Stimulated activated naive CD8-positive, alpha-beta T cell treated with anti-CD3 and anti-CD28 coated beads, Interleukin-15, amount 100 ng/mL, for 72 hours (primary cell): ENCODE measurements around the gene CA7.
A peak's percentile ranks its signal among the peaks of the same experiment; 100 is the strongest.

Experiments used
- ATAC-seq: fragments of 150-1000 bp; cut with Tn5 transposase; 2 replicates; pipeline ENCODE4 v1.10.0; 2021; ENCODE audit warnings: mild to moderate bottlenecking, moderate library complexity
- DNase-seq, 2 donors: peaks; one replicate each; pipeline ENCODE4 v3.0.0; 2021 to 2022
- H3K27ac Mint-ChIP-seq, 2 donors: one replicate each; pipeline ENCODE4 v1.8.0; 2022; ENCODE audit warnings: mild to moderate bottlenecking in 2 of 2, mixed read lengths in 2 of 2, moderate library complexity in 2 of 2
- H3K27me3 Mint-ChIP-seq: one replicate; pipeline ENCODE4 v1.8.0; 2022; ENCODE audit warnings: mixed read lengths
- H3K4me1 Mint-ChIP-seq: one replicate; pipeline ENCODE4 v1.8.0; 2022; ENCODE audit warnings: mild to moderate bottlenecking, mixed read lengths
- H3K4me3 Mint-ChIP-seq, 2 donors: one replicate each; pipeline ENCODE4 v1.8.0; 2022; ENCODE audit warnings: mild to moderate bottlenecking in 2 of 2, mixed read lengths in 2 of 2, moderate library complexity in 1 of 2
- H3K9me3 Mint-ChIP-seq, 2 donors: one replicate each; pipeline ENCODE4 v1.8.0; 2022; ENCODE audit warnings: mixed read lengths in 2 of 2

Gene CA7

DNA sequence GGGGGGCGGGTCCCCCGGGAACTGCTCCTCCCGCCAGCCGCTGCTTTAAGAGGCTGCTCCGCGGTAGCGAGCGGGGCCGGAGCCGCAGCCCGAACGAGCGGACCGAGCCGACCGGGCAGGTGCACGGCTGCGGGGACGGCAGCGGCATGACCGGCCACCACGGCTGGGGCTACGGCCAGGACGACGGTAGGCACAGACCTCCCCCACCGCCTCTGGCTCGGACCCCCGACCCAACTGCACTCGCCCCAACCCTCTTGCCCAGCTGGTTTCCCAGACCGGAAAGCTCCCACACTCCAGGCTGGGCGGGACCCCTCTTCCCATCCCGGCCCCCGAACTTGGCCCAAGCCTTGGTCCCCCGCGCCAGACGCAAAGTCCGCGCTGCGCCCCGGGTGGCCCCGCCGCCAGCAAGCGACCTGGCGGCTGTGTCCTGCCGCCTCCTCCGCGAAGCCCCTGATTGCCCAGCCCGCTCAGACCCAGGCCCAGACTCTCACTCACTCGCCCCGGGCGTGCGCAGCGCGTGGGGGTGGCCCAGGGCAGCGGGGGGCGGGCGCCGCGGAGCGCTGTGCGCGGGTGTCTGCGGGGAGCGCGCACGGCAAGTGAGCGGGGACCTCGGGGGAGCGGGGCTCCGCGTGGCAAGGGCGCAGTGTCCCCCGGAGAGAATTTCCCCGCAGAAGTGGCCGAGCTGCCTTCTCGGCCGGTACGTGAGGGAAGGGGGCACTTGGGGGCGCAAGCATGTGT lies at the start of gene CA7:
Gene CA7, plus strand, starts transcription at position 73 of the 738 bp plus-strand sequence. Its CDS starts 74 bp downstream, at position 147.
- no peaks in the 10 kb centered on the region for H3K9me3 Mint-ChIP-seq
- H3K4me1 Mint-ChIP-seq, result peaks cover 34% of the 10 kb centered on the region
- no peak for DNase-seq
- ATAC-seq, result peak; percentile 45
- H3K27me3 Mint-ChIP-seq, result peaks cover 69% of the 10 kb centered on the region
- peak within 1 kb of the TSS in 1 of 2 donors; percentile 69 for H3K27ac Mint-ChIP-seq
- H3K4me3 Mint-ChIP-seq, result peak within 1 kb of the TSS; percentile 74 to 83

DNA sequence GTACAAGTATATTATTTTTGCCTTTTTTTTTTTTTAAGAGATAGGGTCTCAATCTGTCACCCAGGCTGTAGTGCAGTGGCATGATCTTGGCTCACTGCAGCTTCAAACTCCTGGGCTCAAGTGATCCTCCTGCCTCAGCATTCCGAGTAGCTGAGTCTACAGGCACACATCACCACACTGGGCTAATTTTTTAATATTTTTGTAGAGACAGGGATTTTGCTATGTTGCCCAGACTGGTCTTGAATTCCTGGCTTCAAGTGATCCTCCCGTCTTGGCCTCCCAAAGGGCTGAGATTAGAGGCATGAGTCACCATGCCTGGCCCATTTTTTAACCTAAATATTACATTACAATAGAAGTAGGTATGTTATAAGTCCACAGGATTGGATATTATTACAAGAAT lies 46.1 kb upstream of the CA7 start:
- Mint-ChIP-seq H3K4me1 (no peaks in the 10 kb centered on the region), H3K27ac (no peak overlapping the region), H3K4me3 (no peak overlapping the region), H3K27me3 (no peaks in the 10 kb centered on the region), H3K9me3 (no peaks in the 10 kb centered on the region)
- DNase-seq (no peak), ATAC-seq (no peak)

DNA sequence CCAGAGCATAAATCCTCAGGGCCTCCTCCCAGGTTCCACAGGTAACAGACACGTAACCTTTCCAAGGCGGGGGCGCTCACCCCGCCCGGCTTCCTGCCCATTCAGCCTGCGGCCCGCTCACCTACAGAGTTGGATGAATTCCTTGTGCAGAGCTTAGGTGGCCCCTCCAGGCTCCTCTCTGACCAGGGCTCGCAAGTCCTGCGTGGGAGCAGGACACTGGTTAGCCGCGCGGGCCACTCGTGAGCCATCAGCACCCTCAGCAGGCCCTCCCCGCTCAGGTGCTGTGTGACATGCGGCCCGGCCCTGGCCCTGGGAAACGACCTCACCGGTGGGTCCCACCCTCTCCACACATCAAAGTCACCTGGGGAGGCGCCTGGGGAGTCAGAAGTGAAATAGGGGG lies 43.4 kb upstream of the CA7 start:
- DNase-seq (no peak), ATAC-seq (no peak)
- no peaks in the 10 kb centered on the region for H3K4me1 Mint-ChIP-seq
- H3K27me3 Mint-ChIP-seq, result no peaks in the 10 kb centered on the region
- H3K27ac Mint-ChIP-seq, result no peak overlapping the region
- H3K4me3 Mint-ChIP-seq, result no peak overlapping the region
- no peaks in the 10 kb centered on the region for H3K9me3 Mint-ChIP-seq

DNA sequence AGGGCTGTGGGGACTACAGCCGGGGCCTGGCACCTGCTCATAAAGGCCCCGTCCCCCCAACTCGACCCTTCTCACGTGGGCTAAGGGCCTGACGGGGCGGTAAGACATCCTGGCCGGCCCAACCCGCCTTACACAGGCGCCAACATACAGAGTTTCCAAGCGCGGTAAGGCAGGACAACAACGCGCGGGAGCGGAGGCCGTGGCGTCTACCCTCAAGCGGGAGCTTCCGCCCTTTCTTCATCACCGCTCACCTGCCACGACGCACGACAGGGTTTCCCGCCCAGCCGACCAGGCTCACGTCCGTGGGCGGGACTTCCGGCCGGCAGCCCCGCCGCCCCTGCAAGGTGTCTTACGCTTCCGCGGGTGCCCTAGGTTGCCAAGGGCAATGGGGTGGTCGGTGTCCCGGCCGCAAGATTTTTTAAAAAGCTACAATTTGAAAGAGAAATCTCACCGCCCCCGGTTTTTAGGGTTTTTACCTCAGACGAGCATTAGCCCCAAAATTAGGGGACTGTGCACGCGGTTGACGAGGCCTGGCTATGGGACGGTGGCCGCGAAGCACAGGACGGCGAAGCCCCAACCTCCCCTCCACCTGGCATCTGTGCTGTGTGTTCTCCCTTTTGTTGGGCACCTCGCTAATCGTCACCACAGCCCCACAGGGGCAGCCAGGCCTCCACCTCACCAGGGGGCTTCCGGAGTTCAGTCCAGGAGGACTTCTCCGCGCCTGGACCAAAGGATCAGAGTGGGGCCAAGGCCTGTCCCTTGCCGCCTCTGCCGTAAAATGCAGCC lies 42.7 kb upstream of the CA7 start, which contains the start of gene TERB1:
Gene TERB1, minus strand, starts transcription at position 265 of the 786 bp plus-strand sequence. CDS start 4,786 bp downstream, outside the sequence.
- no peaks in the 10 kb centered on the region for H3K9me3 Mint-ChIP-seq
- no peak within 1 kb of the TSS for H3K4me3 Mint-ChIP-seq
- H3K4me1 Mint-ChIP-seq, result no peaks in the 10 kb centered on the region
- DNase-seq (no peak), ATAC-seq (no peak)
- H3K27me3 Mint-ChIP-seq, result no peaks in the 10 kb centered on the region
- no peak within 1 kb of the TSS for H3K27ac Mint-ChIP-seq

DNA sequence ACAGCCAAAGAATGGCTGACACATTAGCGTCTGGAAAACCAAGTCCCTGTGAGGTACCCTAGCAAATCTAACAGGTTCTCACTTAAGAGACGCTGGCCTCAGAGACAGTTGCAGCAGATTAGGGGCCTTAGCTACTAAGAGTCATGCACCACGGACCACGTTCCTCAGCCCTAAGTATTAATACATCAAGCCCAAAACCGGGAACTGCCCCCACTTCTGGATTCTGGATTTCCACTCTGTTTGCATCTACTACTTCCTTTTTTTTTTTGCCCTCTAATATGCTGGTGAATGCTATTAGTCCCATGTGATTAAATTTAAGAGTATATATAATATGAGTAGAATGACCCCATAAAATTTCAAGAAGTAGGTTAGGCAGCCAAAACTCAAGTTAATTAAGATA lies 42.1 kb upstream of the CA7 start:
- no peak for ATAC-seq
- DNase-seq, result no peak
- H3K4me1 Mint-ChIP-seq, result no peaks in the 10 kb centered on the region
- H3K9me3 Mint-ChIP-seq, result no peaks in the 10 kb centered on the region
- H3K27me3 Mint-ChIP-seq, result no peaks in the 10 kb centered on the region
- no peak overlapping the region for H3K4me3 Mint-ChIP-seq
- H3K27ac Mint-ChIP-seq, result no peak overlapping the region

DNA sequence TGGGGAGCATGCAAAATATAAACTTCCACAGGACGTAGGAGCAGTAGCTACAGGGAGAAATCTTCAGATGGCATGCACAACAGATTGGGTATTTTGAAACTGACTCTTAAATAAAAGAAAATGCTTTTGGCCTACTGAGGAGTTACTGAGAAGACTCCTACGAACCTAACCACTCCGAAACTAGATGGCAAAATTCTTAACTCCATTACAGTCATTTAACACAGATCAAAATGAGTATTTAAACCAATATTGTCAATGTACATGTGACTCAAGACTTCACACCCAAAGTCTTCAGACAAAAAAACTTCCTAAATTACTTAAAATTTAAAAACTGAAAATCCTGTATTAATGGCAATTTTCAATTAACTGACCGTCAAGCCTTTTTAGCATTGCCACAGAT lies 34.4 kb upstream of the CA7 start:
- ATAC-seq, result no peak
- Mint-ChIP-seq H3K4me3 (no peak overlapping the region), H3K27ac (no peak overlapping the region), H3K27me3 (no peaks in the 10 kb centered on the region), H3K4me1 (no peaks in the 10 kb centered on the region), H3K9me3 (no peaks in the 10 kb centered on the region)
- no peak for DNase-seq

DNA sequence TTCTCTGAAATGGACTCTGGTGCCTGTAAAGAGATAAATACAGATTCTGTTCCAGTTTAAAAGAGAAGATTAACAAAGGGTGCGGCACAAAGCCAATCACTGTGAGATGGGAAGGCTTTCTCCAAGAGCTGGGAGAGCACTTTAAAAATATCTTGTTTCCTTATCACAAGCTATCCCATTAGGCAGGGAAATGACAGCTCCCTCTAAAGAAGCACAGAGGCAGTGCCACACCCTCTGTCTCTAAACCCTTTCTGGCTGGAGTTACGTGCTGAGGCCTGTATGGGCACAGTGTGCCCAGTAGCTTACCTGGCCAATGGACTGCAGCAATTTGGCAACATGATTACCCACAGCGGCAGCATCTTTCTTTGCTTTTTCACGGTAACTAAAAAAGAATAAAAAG lies 33.8 kb upstream of the CA7 start:
- Mint-ChIP-seq H3K9me3 (no peaks in the 10 kb centered on the region), H3K4me3 (no peak overlapping the region), H3K27me3 (no peaks in the 10 kb centered on the region), H3K4me1 (no peaks in the 10 kb centered on the region), H3K27ac (no peak overlapping the region)
- DNase-seq, result no peak
- no peak for ATAC-seq

DNA sequence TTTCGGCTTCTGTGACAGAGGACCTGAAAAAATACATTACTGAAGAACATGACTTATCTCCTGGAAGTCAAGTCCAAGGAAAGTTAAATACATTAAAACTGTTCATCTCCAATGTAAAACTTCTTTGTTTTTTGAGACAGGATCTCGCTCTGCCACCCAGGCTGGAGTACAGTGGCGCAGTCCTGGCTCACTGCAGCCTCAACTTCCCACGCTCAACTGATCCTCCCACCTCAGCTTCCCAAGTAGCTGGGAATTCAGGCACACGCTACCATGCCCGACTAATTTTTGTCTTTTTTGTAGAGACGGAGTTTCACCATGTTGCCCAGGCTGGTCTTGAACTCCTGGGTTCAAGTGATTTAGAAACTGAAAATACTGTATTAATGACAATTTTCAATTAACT lies 33.2 kb upstream of the CA7 start:
- Mint-ChIP-seq H3K9me3 (no peaks in the 10 kb centered on the region), H3K4me3 (no peak overlapping the region), H3K4me1 (no peaks in the 10 kb centered on the region), H3K27me3 (no peaks in the 10 kb centered on the region), H3K27ac (no peak overlapping the region)
- no peak for ATAC-seq
- no peak for DNase-seq

DNA sequence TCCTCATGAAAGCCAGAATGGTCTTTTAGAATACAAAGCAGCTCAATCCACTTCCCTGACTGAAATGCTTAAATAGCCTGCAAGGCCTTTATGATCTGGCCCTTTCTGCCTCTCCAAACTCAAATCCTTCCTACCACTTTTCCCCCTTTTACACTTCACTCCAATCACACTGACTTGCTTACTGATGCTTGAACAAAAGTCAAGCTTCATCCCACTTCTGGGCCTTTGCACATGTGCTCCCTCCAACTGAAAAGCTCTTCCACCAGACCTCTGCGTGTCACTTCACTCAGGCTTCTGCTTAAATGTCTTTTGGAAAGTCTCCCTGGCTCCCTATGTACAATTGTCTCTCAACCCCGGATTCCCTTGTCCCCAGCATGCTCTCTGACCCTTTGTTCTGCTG lies 29.5 kb upstream of the CA7 start:
- DNase-seq (no peak), ATAC-seq (no peak)
- Mint-ChIP-seq H3K27ac (peak overlapping the region in 1 of 2 donors; percentile 1), H3K9me3 (no peaks in the 10 kb centered on the region), H3K4me3 (no peak overlapping the region), H3K4me1 (no peaks in the 10 kb centered on the region), H3K27me3 (no peaks in the 10 kb centered on the region)

DNA sequence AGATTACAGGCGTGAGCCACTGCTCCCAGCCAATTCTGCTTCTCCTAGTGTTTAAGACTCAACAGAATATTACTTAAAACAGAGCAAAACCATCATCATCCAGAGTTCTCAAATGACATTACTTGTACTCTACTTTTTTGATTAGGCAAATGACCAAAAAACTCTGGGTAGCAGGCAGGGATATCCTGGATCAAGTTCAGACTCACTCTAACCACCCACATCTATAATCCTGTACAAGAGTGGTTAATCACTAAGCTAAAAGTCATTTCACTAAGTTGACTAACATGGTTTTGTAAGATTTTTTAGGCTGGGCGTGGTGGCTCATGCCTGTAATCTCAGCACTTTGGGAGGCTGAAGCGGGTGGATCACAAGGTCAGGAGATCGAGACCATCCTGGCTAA lies 20.2 kb upstream of the CA7 start:
- H3K27me3 Mint-ChIP-seq, result no peaks in the 10 kb centered on the region
- no peak overlapping the region for H3K4me3 Mint-ChIP-seq
- no peak for ATAC-seq
- peak overlapping the region in 1 of 2 donors; percentile 42 for H3K27ac Mint-ChIP-seq
- H3K9me3 Mint-ChIP-seq, result no peaks in the 10 kb centered on the region
- peaks cover 23% of the 10 kb centered on the region for H3K4me1 Mint-ChIP-seq
- DNase-seq, result no peak

DNA sequence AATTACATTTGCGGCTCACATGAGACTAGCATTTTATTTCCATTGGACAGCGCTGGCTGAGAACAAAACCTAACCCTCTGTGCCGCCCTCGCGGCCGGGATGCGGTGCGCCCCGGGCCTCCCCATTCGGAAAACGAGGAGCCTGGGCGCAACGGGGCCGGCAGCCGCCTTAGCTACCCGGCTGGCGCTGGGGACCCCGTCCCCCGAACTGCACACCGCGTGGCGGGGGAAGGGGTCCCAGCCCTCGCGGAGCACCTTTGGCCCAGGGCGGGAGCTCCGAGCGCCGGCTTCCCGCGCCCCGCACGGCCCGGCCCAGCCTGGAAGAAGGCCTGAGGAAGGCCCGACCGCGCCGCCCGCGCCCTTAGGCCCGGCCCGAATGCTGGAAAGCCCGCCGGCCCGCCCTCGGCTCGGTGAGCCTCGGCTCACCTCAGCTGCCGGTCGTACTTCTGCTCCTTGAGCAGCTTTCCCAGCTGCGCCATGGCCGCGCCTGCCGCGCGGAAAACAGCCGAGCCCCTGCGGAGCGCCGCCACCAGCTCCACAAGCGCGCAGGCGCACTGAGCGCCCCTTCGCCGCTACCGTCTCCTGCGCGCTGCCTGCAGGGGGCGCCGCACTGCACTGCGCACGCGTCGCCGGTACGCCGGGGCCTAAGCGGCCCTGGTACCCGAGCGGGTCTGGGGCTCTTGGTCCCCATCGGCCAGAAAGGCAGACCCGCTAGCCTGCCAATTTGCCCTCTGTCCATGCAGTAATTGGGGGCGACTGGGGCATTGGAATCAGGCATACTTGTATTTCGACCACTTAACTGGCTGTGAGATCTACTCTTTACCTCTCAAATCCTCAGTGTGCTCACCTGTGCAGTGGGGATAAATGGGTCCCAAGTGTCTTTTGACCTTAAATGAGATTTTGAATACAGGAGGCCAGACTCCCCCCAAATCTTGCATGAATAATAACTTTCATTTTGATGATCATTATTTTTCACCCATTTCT lies 13.5 kb upstream of the CA7 start, which contains the start of gene NAE1:
Gene NAE1, minus strand, starts transcription at position 555 of the 983 bp plus-strand sequence. Its CDS starts 77 bp downstream, at position 478.
- H3K4me3 Mint-ChIP-seq, result peak within 1 kb of the TSS; percentile 74 to 75
- ATAC-seq (peak; percentile 97), DNase-seq (peak; percentile 92 to 95)
- H3K27me3 Mint-ChIP-seq, result peaks cover 17% of the 10 kb centered on the region
- peak within 1 kb of the TSS; percentile 59 to 91 for H3K27ac Mint-ChIP-seq
- H3K4me1 Mint-ChIP-seq, result peaks cover 31% of the 10 kb centered on the region
- no peaks in the 10 kb centered on the region for H3K9me3 Mint-ChIP-seq

DNA sequence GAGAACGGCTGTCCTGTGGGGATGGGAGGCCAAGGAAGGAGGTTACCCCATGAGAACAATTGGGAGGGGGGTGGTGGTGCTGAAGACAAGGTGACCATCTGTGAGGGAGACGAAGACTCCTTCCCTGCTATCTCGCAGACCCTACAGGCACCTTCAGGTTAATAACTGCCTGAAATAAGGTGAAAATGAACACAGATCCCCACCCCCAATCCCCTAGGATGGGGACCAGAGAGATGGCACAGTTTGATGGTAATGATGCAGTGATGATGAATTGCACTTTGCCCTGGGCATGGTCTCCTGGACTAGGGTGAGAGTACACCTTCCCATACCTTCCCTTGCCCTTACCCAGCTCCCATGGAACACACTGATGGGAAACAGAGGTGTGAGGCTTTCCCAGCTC lies 12.0 kb upstream of the CA7 start:
- no peak for ATAC-seq
- Mint-ChIP-seq H3K4me1 (peaks cover 23% of the 10 kb centered on the region), H3K9me3 (no peaks in the 10 kb centered on the region), H3K4me3 (no peak overlapping the region), H3K27ac (no peak overlapping the region), H3K27me3 (peaks cover 17% of the 10 kb centered on the region)
- DNase-seq, result no peak

DNA sequence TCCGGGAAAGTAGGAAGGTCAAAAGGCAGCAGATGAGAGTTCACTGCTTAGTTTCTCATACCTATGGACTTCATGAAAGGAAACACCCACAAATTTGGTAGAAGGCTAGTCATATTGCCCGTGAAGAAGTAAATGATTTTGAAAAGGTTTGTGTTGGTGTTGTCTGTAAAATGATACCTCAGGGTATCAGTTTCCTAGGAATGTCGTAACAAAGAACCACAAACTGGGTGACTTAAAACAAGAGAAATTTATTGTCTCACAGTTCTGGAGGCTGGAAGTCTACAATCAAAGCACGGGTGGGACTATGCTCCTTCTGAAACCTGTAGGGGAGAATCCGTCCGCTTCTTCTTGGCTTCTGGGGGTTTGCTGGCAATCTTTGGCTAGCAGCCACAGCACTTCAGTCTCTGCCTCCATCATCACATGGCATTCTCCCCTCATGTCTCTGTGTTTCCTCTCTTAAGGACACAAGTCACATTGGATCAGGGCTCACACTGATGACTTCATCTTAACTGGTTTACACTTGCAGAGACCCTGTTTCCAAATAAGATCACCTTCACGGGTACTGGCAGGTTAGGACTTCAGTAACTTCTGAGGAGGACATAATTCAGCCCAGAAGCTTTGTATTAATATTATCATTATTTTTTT lies 11.4 kb upstream of the CA7 start:
- DNase-seq (no peak), ATAC-seq (no peak)
- H3K9me3 Mint-ChIP-seq, result no peaks in the 10 kb centered on the region
- H3K27ac Mint-ChIP-seq, result no peak overlapping the region
- no peak overlapping the region for H3K4me3 Mint-ChIP-seq
- H3K27me3 Mint-ChIP-seq, result peaks cover 21% of the 10 kb centered on the region
- H3K4me1 Mint-ChIP-seq, result peaks cover 21% of the 10 kb centered on the region

DNA sequence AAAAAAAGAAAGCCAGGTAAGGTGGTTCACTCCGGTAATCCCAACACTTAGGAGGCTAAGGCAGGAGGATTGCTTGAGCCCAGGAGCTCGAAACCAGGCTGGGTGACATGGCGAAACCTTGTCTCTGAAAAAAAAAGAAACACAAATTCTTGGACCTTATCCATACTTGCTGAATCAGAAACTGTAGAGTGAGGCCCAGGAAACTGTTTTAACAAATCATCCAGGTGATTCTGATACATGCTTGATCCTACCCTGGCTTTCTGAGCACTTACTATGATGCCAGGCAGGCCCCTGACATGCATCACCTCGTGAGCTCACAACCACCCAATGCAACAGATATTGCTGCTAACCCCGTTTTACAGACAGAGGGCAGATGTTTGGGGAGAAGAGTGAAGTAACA lies 9.5 kb upstream of the CA7 start:
- Mint-ChIP-seq H3K27ac (no peak overlapping the region), H3K27me3 (peaks cover 39% of the 10 kb centered on the region), H3K9me3 (no peaks in the 10 kb centered on the region), H3K4me3 (no peak overlapping the region), H3K4me1 (peaks cover under 1% of the 10 kb centered on the region)
- ATAC-seq, result no peak
- no peak for DNase-seq

DNA sequence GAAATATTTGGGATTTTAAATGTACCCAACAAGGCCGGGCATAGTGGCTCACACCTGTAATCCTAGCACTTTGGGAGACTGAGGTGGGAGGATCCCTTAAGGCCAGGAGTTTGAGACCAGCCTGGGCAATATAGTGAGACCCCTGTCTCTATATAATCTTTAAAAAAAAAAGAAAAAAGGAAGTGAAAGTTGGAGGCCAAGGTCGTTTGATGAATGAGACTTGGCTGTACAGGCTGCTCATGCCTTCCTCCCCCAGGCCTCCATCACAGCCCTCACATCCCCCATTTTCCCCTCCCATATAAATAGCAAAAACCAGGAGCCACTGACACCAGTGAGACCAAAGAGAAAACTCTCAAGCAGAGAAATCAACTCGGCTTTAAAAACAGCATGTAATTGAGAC lies 3.3 kb upstream of the CA7 start:
- Mint-ChIP-seq H3K27ac (no peak overlapping the region), H3K9me3 (no peaks in the 10 kb centered on the region), H3K4me3 (no peak overlapping the region), H3K27me3 (peaks cover 60% of the 10 kb centered on the region), H3K4me1 (peaks cover 18% of the 10 kb centered on the region)
- ATAC-seq (no peak), DNase-seq (no peak)
